KMS-11 (cell line): Measurements from ENCODE around the gene MSANTD1.

ENCODE experiments used
- H2AFZ ChIP-seq: fragments of 200-600 bp; sonication (generic); 2 replicates; pipeline ENCODE4 v1.6.1; 2016; ENCODE audit warnings: antibody characterized with exemption, mixed run types, low read depth
- H3K27ac ChIP-seq: fragments of 200-600 bp; sonication (generic); 2 replicates; pipeline ENCODE4 v1.6.1; 2016; ENCODE audit warnings: mild to moderate bottlenecking, mixed run types
- H3K27me3 ChIP-seq: fragments of 200-600 bp; sonication (generic); 2 replicates; pipeline ENCODE4 v1.6.1; 2017; ENCODE audit warnings: mild to moderate bottlenecking, low read depth, mixed run types, moderate library complexity; ENCODE audit not compliant: insufficient read depth
- H3K36me3 ChIP-seq: fragments of 200-600 bp; sonication (generic); 2 replicates; pipeline ENCODE4 v1.6.1; 2017; ENCODE audit warnings: mild to moderate bottlenecking, mixed run types; ENCODE audit not compliant: insufficient read depth
- H3K4me1 ChIP-seq: fragments of 200-600 bp; sonication (generic); 2 replicates; pipeline ENCODE4 v1.6.1; 2016; ENCODE audit warnings: mild to moderate bottlenecking, low read depth, mixed run types; ENCODE audit not compliant: poor library complexity, severe bottlenecking
- H3K4me2 ChIP-seq: fragments of 200-600 bp; sonication (generic); 2 replicates; pipeline ENCODE4 v1.7.0; 2016; ENCODE audit warnings: mild to moderate bottlenecking, mixed run types
- H3K4me3 ChIP-seq: fragments of 200-600 bp; sonication (generic); IDR thresholded peaks from 2 replicates; pipeline ENCODE4 v1.6.1; 2017; ENCODE audit warnings: low read depth, low read length, mixed read lengths; ENCODE audit not compliant: insufficient read depth
- H3K79me2 ChIP-seq: fragments of 200-600 bp; sonication (generic); 2 replicates; pipeline ENCODE4 v1.6.1; 2016; ENCODE audit warnings: low read depth, mixed run types; ENCODE audit not compliant: insufficient read depth
- H3K9ac ChIP-seq: fragments of 200-600 bp; sonication (generic); 2 replicates; pipeline ENCODE4 v1.6.1; 2016; ENCODE audit warnings: mild to moderate bottlenecking, mixed run types
- H4K20me1 ChIP-seq: fragments of 200-600 bp; sonication (generic); 2 replicates; pipeline ENCODE4 v1.6.1; 2016; ENCODE audit warnings: mild to moderate bottlenecking, mixed run types; ENCODE audit not compliant: insufficient read depth
- CTCF ChIP-seq: fragments of 200-600 bp; sonication (generic); conservative IDR thresholded peaks from 2 replicates; pipeline ENCODE4 v1.6.1; 2017; ENCODE audit warnings: low read depth, mild to moderate bottlenecking, antibody characterized with exemption, low read length, moderate library complexity, mixed read lengths

MSANTD1 gene

DNA sequence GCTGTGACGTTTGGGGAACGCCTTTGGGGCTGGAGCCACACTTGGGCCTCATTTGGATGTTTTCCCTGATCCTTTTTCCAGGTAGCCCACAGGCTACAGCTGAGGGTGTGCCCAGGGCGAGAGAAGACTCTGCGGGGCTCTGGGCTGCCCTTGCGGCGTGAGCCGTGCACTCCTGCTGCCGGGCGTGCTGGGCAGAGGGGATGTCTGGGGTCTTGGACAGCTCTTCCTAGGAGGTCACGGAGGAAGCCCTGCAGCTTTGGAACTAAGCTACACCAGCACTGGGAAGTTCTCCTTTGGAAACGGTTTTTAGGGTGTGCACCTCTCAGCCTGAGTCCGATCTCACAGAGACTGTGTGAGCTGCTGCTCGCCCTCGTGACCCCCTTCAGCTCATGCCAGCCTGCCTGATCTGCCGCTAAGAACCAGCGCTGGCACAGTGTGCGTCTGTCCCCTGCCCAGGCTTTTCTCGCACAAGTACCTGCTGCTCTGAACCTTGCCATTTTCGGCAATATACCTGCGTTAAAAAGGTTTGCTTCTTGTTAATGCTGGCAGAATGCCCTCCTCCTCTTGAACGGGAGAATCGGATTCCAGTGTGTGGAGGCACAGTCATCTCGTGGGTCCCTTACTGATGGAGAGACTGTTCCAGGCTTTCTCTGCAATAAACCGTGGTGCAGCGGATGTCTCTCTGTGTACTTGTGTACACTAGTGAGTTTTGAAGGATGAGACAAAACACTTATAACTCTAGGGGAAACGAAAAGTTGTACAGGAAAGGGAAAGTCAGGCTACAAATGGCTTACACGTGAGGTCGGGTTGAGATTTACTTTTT, 14.3 kb downstream of the MSANTD1 start:
- Histone ChIP-seq H3K27me3 (no peaks in the 10 kb centered on the region), H3K36me3 (no peaks in the 10 kb centered on the region), H4K20me1 (no peaks in the 10 kb centered on the region), H2AFZ (no peak overlapping the region), H3K27ac (no peak overlapping the region), H3K4me1 (no peaks in the 10 kb centered on the region), H3K79me2 (no peaks in the 10 kb centered on the region), H3K9ac (no peak overlapping the region), H3K4me3 (no peak overlapping the region), H3K4me2 (no peak overlapping the region)
- TF ChIP-seq CTCF, result no peak

DNA sequence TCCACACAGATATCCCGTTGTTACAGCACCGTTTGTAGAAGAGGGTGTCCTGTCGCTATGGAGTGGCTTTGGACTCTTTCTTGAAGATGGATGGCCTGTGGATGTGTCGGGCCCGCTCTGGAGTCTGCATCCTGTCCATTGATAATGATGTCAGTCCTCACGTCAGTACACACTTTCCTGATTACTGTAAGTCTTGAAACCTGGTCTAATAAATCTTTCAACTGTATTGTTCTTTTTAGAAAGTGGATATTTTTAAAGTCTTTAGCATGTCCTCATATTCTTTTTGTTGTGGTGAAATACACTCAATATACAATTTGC, 14.9 kb downstream of the MSANTD1 start:
- H3K79me2 ChIP-seq, result no peaks in the 10 kb centered on the region
- H3K36me3 ChIP-seq, result no peaks in the 10 kb centered on the region
- H3K27ac ChIP-seq, result no peak overlapping the region
- no peaks in the 10 kb centered on the region for H4K20me1 ChIP-seq
- no peak overlapping the region for H3K4me3 ChIP-seq
- no peak for TF ChIP-seq CTCF
- H3K4me2 ChIP-seq, result no peak overlapping the region
- no peaks in the 10 kb centered on the region for H3K4me1 ChIP-seq
- H2AFZ ChIP-seq, result no peak overlapping the region
- H3K9ac ChIP-seq, result no peak overlapping the region
- no peaks in the 10 kb centered on the region for H3K27me3 ChIP-seq

DNA sequence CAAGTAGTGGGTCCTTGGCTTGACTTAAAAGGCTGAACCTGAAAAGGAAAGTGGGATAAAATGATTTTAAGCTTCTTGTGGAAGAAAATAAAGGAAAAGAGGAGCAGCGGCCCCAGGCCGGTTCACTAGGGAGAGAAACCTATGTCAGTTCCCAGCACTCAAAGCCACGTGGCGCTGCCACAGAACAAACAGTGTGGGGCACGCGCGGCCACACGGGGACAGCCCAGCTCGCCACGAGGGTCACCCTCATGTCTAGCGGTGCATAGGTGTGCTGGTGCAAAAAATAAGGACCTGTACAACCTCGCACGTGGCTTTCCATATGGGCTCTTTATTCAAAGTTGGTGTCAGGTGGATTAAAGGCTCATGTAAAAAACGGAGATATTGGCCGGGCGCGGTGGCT, 17.1 kb downstream of the MSANTD1 start:
- H3K4me1 ChIP-seq, result no peaks in the 10 kb centered on the region
- no peak overlapping the region for H3K4me2 ChIP-seq
- H3K27me3 ChIP-seq, result no peaks in the 10 kb centered on the region
- no peak overlapping the region for H3K27ac ChIP-seq
- H3K36me3 ChIP-seq, result no peaks in the 10 kb centered on the region
- no peaks in the 10 kb centered on the region for H4K20me1 ChIP-seq
- H2AFZ ChIP-seq, result no peak overlapping the region
- no peak for TF ChIP-seq CTCF
- H3K4me3 ChIP-seq, result no peak overlapping the region
- no peak overlapping the region for H3K9ac ChIP-seq
- H3K79me2 ChIP-seq, result no peaks in the 10 kb centered on the region

GRCh38 chr4:3267576-3268394, 18.8 kb downstream of the MSANTD1 start:
- no peak overlapping the region for H3K4me2 ChIP-seq
- no peak for TF ChIP-seq CTCF

More at GRCh38 chr4:3267576-3268394, 18.8 kb downstream of the MSANTD1 start:
- Histone ChIP-seq H3K79me2 (no peaks in the 10 kb centered on the region), H3K9ac (no peak overlapping the region), H3K4me1 (no peaks in the 10 kb centered on the region), H3K36me3 (no peaks in the 10 kb centered on the region), H3K4me3 (no peak overlapping the region), H2AFZ (no peak overlapping the region), H3K27ac (no peak overlapping the region), H3K27me3 (no peaks in the 10 kb centered on the region), H4K20me1 (no peaks in the 10 kb centered on the region)
